ENCODE measurements around the gene LRCH3. TPM values are rescaled to one million over a fixed set of nuclear protein-coding genes. Genes with fewer than 3 reads are reported as not detected.

LRCH3 gene
- total and polyA plus RNA-seq, 8 donors = 5.4 to 26.1 (median 13.9) TPM

- DNase-seq = no peak
- no peak for ATAC-seq
- Histone ChIP-seq H3K4me1 (no peaks in the 10 kb centered on the region), H3K27me3 (no peaks in the 10 kb centered on the region), H3K36me3 (peaks cover 0 to under 1% (median 0%) of the 10 kb centered on the region in 3 donors), H3K9me3 (no peaks in the 10 kb centered on the region), H3K27ac (no peak overlapping the region), H3K4me3 (no peak overlapping the region)
- 22 to 26% methylated on average over 1 of the region's 1 CpG for WGBS, 2 donors
- FAIRE-seq = no peak
- intact Hi-C loops (cut with DNase I) = no loop called here
- TF ChIP-seq CTCF (IDR thresholded peaks at IDR 0.05) = no peak
These were observed 3.6 kb upstream of the LRCH3 start for GRCh38 chr3:197787412-197787811.

- no peaks in the 10 kb centered on the region for H3K9me3 ChIP-seq
- WGBS, 2 donors = 91 to 96% methylated on average over 3 of the region's 3 CpGs
- no peak overlapping the region for H3K4me3 ChIP-seq
- no peaks in the 10 kb centered on the region for H3K27me3 ChIP-seq
- TF ChIP-seq CTCF (IDR thresholded peaks at IDR 0.05) = no peak
- H3K36me3 ChIP-seq = no peaks in the 10 kb centered on the region
- FAIRE-seq = no peak
- H3K4me1 ChIP-seq = peaks cover 0 to 12% (median 4%) of the 10 kb centered on the region in 3 donors
- no peak overlapping the region for H3K27ac ChIP-seq
- intact Hi-C loops (cut with DNase I) = no loop called here
- no peak for DNase-seq
- no peak for ATAC-seq
These were observed 1.7 kb upstream of the LRCH3 start for GRCh38 chr3:197789309-197789708.

- ATAC-seq = no peak
- WGBS, 2 donors = 74 to 82% methylated on average over 1 of the region's 1 CpG
These were observed 1.0 kb upstream of the LRCH3 start for GRCh38 chr3:197790033-197790432.

GRCh38 chr3:197791892-197792647 lies 1.0 kb downstream of the LRCH3 start:
- peaks cover 0 to 12% (median 4%) of the 10 kb centered on the region in 3 donors for H3K4me1 ChIP-seq
- DNase-seq = peak in 1 of 6 donors; percentile 25
- H3K27me3 ChIP-seq = no peaks in the 10 kb centered on the region
- 20 to 25% methylated on average over 25 of the region's 25 CpGs for WGBS, 2 donors
- peak overlapping the region; percentile 49 to 95 (median 78) for H3K4me3 ChIP-seq
- H3K27ac ChIP-seq = peak overlapping the region in 3 of 4 donors; percentile 86 to 92 (median 91)
- TF ChIP-seq CTCF (IDR thresholded peaks at IDR 0.05) = no peak
- intact Hi-C loops (cut with DNase I) = no loop called here
- H3K9me3 ChIP-seq = no peaks in the 10 kb centered on the region
- ATAC-seq = peak; percentile 35 to 52 (median 46)
- H3K36me3 ChIP-seq = no peaks in the 10 kb centered on the region
- FAIRE-seq = no peak

More at GRCh38 chr3:197790033-197790432, 1.0 kb upstream of the LRCH3 start:
- intact Hi-C loops (cut with DNase I) = no loop called here
- FAIRE-seq (no peak), DNase-seq (no peak)
- H3K9me3 ChIP-seq = no peaks in the 10 kb centered on the region
- peaks cover 0 to 12% (median 4%) of the 10 kb centered on the region in 3 donors for H3K4me1 ChIP-seq
- no peak overlapping the region for H3K27ac ChIP-seq
- H3K4me3 ChIP-seq = no peak overlapping the region
- no peaks in the 10 kb centered on the region for H3K36me3 ChIP-seq
- no peaks in the 10 kb centered on the region for H3K27me3 ChIP-seq
- TF ChIP-seq CTCF (IDR thresholded peaks at IDR 0.05) = no peak

GRCh38 chr3:197793247-197793646 lies 2.2 kb downstream of the LRCH3 start:
- H3K4me3 ChIP-seq = no peak overlapping the region
- intact Hi-C loops (cut with DNase I) = no loop called here
- no peak overlapping the region for H3K27ac ChIP-seq
- no peak for DNase-seq
- no peaks in the 10 kb centered on the region for H3K36me3 ChIP-seq
- no peaks in the 10 kb centered on the region for H3K9me3 ChIP-seq
- no peak for ATAC-seq
- 39 to 57% methylated on average over 2 of the region's 2 CpGs for WGBS, 2 donors
- no peak for TF ChIP-seq CTCF (IDR thresholded peaks at IDR 0.05)
- no peaks in the 10 kb centered on the region for H3K27me3 ChIP-seq
- peaks cover 0 to 12% (median 4%) of the 10 kb centered on the region in 3 donors for H3K4me1 ChIP-seq
- FAIRE-seq = no peak
